Liver (tissue), 9 donors: ENCODE results near the gene CDC42BPG. TPM values are rescaled to one million over a fixed set of nuclear protein-coding genes. Genes with fewer than 3 reads are reported as not detected.

Experiments used
- DNase-seq: peaks from one replicate; pipeline ENCODE4 v3.0.0-alpha.2; 2017; ENCODE audit warnings: low spot score
- H3K27ac ChIP-seq, 2 donors: one replicate each; pipeline ENCODE4 v1.7.0; 2013; ENCODE audit warnings: inconsistent platforms in 2 of 2, low read length in 2 of 2, control low read depth in 1 of 2, low read depth in 1 of 2, mild to moderate bottlenecking in 1 of 2
- H3K27me3 ChIP-seq, 4 donors: one replicate each; pipeline versions ENCODE4 v1.6.1 to v1.7.0; 2013; ENCODE audit warnings: low read length in 3 of 4, inconsistent platforms in 1 of 4, mild to moderate bottlenecking in 1 of 4, moderate library complexity in 1 of 4; ENCODE audit not compliant: control insufficient read depth in 4 of 4, insufficient read depth in 4 of 4
- H3K36me3 ChIP-seq, 4 donors: one replicate each; pipeline versions ENCODE4 v1.6.1 to v1.7.0; 2013; ENCODE audit warnings: low read length in 3 of 4, mild to moderate bottlenecking in 3 of 4, low read depth in 1 of 4, moderate library complexity in 1 of 4; ENCODE audit not compliant: control insufficient read depth in 4 of 4, insufficient read depth in 3 of 4
- H3K4me1 ChIP-seq, 4 donors: one replicate each; pipeline versions ENCODE4 v1.6.1 to v1.7.0; 2013; ENCODE audit warnings: low read length in 3 of 4, mild to moderate bottlenecking in 3 of 4, moderate library complexity in 1 of 4; ENCODE audit not compliant: control insufficient read depth in 4 of 4, insufficient read depth in 4 of 4
- H3K4me3 ChIP-seq, 3 donors: one replicate each; pipeline versions ENCODE4 v1.6.1 to v1.7.0; 2013; ENCODE audit warnings: low read length in 3 of 3, control low read depth in 1 of 3, low read depth in 1 of 3, mild to moderate bottlenecking in 1 of 3
- H3K9ac ChIP-seq, 2 donors: one replicate each; pipeline ENCODE4 v1.7.0; 2013; ENCODE audit warnings: low read length in 2 of 2, mild to moderate bottlenecking in 2 of 2, moderate library complexity in 2 of 2, control low read depth in 1 of 2, low read depth in 1 of 2
- H3K9me3 ChIP-seq, 4 donors: one replicate each; pipeline versions ENCODE4 v1.6.1 to v1.7.0; 2013; ENCODE audit warnings: low read length in 3 of 4; ENCODE audit not compliant: control insufficient read depth in 4 of 4
- EGR1 ChIP-seq, 2 donors: IDR thresholded peaks; 2 replicates each; pipeline ENCODE4 v1.6.1; 2016 to 2018; ENCODE audit warnings: antibody characterized with exemption in 2 of 2, low read depth in 2 of 2
- FOXA1 ChIP-seq: IDR thresholded peaks from 2 replicates; pipeline ENCODE4 v1.6.1; 2016; ENCODE audit warnings: antibody characterized with exemption
- FOXA2 ChIP-seq: IDR thresholded peaks from 2 replicates; pipeline ENCODE4 v1.6.1; 2016; ENCODE audit warnings: antibody characterized with exemption
- GABPA ChIP-seq, 2 donors: IDR thresholded peaks in 1 of 2; conservative IDR thresholded peaks in 1 of 2; 2 replicates each; pipeline ENCODE4 v1.6.1; 2016; ENCODE audit warnings: antibody characterized with exemption in 2 of 2, mild to moderate bottlenecking in 1 of 2, moderate library complexity in 1 of 2
- HNF4A ChIP-seq, 2 donors: conservative IDR thresholded peaks; 2 replicates each; pipeline ENCODE4 v1.6.1; 2016; ENCODE audit warnings: antibody characterized with exemption in 2 of 2, mild to moderate bottlenecking in 2 of 2
- HNF4G ChIP-seq: IDR thresholded peaks from 2 replicates; pipeline ENCODE4 v1.6.1; 2016; ENCODE audit warnings: antibody characterized with exemption
- JUND ChIP-seq, 2 donors: IDR thresholded peaks; 2 replicates each; pipeline ENCODE4 v1.6.1; 2016; ENCODE audit warnings: antibody characterized with exemption in 2 of 2
- NR2F2 ChIP-seq: IDR thresholded peaks from 2 replicates; pipeline ENCODE4 v1.6.1; 2016; ENCODE audit warnings: antibody characterized with exemption
- SP1 ChIP-seq: IDR thresholded peaks from 2 replicates; pipeline ENCODE4 v1.6.1; 2018; ENCODE audit warnings: antibody characterized with exemption, mild to moderate bottlenecking
- TAF1 ChIP-seq: conservative IDR thresholded peaks from 2 replicates; pipeline ENCODE4 v1.6.1; 2016; ENCODE audit warnings: antibody characterized with exemption, mild to moderate bottlenecking
- YY1 ChIP-seq: IDR thresholded peaks from 2 replicates; pipeline ENCODE4 v1.6.1; 2016; ENCODE audit warnings: antibody characterized with exemption, mild to moderate bottlenecking
- WGBS: extraction: QIAGEN DNeasy Blood & Tissue Kit; methylation state at CpG from one replicate; pipeline ENCODE4 v1.1.7; 2013; 5-methylcytosine and 5-hydroxymethylcytosine counted together
- polyA plus RNA-seq, 2 donors: library from polyadenylated mRNA; stranded (reverse) in 1 of 2; unstranded in 1 of 2; fragments of 200-250 nt in 1 of 2; fragments of >200 nt in 1 of 2; fragmentation: Nextera tagmentation in 1 of 2; extraction: Ambion mirVana in 1 of 2; gene quantifications; one replicate each; pipeline versions ENCODE4 v1.2.1 to v1.2.3, GENCODE V29; 2013 to 2015
- total RNA-seq, 2 donors: library from RNA; depleted of rRNA; stranded (reverse); fragments of >200 nt; gene quantifications; one replicate each; pipeline ENCODE4 v1.2.3, GENCODE V29; 2014
- TF ChIP-seq, protein P1 (sequence below): fragments of 150-350 bp; IDR thresholded peaks from 2 replicates; pipeline ENCODE4 v1.5.1; 2017; ENCODE audit warnings: improper control_type of control experiment, low read depth, low read length; ENCODE audit not compliant: missing input control
- TF ChIP-seq, protein P2 (sequence below): IDR thresholded peaks from 2 replicates; pipeline ENCODE4 v1.6.1; 2016; ENCODE audit warnings: antibody characterized with exemption
- TF ChIP-seq, protein P3 (sequence below): IDR thresholded peaks from 2 replicates; pipeline ENCODE4 v1.6.1; 2016; ENCODE audit warnings: antibody characterized with exemption
- TF ChIP-seq, protein P4 (sequence below): IDR thresholded peaks from 2 replicates; pipeline ENCODE4 v1.6.1; 2016; ENCODE audit warnings: antibody characterized with exemption, mild to moderate bottlenecking
- donor health status: healthy.
- donor health status: healthy.
- donor health status: healthy.
- donor health status: healthy.
- donor health status: healthy.

CDC42BPG gene
- total and polyA plus RNA-seq, 4 donors: 0.18 to 1.2 (median 0.58) TPM

DNA sequence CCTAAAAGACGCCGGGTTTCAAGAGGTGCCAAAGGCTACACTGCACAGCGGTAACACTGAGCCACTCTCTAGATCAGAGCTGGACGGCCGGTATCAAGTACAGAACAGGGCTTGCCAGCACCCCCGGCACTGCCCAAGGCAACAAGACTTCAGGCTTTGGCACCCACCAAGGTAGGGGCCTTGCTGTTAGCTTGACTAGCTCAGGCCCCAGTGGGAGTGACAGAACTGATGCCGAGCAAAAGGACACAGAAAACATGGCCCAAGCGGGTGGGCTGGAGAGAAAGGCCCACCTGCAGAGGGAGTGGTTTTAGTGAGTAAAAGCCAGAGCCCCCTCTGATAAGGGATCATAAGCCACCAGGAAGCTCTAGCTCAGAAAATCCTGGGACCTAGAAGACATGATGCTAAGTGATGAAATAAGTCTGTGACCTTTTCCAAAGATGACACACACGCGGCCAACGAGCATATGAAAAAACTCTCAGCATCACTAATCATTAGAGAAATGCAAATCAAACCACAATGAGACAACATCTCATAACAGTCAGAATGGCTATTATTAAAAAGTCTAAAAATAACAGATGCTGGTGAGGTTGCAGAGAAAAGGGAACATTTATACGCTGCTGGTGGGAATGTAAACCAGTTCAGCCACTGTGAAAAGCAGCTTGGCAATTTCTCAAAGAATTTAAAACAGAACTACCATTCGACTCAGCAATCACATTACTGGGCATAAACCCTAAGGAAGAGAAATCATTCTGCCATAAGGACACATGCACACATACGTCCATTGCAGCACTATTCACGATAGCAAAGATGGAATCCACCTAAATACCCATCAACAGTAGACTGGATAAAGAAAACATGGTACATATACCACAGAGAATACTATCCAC lies 21.1 kb upstream of the CDC42BPG start:
- no peaks in the 10 kb centered on the region for H3K36me3 ChIP-seq
- WGBS: 70% methylated on average over 15 of the region's 15 CpGs
- H3K9ac ChIP-seq: no peak overlapping the region
- no peaks in the 10 kb centered on the region for H3K9me3 ChIP-seq
- no peak overlapping the region for H3K4me3 ChIP-seq
- DNase-seq: no peak
- H3K27me3 ChIP-seq: no peaks in the 10 kb centered on the region
- H3K27ac ChIP-seq: peak overlapping the region; percentile 17 to 65
- H3K4me1 ChIP-seq: peaks cover 18 to 50% (median 46%) of the 10 kb centered on the region in 4 donors
- TF ChIP-seq, protein P1, sequence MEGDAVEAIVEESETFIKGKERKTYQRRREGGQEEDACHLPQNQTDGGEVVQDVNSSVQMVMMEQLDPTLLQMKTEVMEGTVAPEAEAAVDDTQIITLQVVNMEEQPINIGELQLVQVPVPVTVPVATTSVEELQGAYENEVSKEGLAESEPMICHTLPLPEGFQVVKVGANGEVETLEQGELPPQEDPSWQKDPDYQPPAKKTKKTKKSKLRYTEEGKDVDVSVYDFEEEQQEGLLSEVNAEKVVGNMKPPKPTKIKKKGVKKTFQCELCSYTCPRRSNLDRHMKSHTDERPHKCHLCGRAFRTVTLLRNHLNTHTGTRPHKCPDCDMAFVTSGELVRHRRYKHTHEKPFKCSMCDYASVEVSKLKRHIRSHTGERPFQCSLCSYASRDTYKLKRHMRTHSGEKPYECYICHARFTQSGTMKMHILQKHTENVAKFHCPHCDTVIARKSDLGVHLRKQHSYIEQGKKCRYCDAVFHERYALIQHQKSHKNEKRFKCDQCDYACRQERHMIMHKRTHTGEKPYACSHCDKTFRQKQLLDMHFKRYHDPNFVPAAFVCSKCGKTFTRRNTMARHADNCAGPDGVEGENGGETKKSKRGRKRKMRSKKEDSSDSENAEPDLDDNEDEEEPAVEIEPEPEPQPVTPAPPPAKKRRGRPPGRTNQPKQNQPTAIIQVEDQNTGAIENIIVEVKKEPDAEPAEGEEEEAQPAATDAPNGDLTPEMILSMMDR: no peak
- TF ChIP-seq GABPA (IDR thresholded peaks at IDR 0.05 in 1 of 2, conservative IDR thresholded peaks at IDR 0.05 in 1 of 2) (no peak), HNF4G (no peak), YY1 (no peak), TAF1 (no peak), FOXA2 (no peak), EGR1 (IDR thresholded peaks at IDR 0.05; ENCODE audit: low read depth in 2 of 2) (no peak), FOXA1 (no peak), HNF4A (conservative IDR thresholded peaks at IDR 0.05) (no peak), SP1 (no peak), JUND (IDR thresholded peaks at IDR 0.05) (no peak), NR2F2 (no peak)
- TF ChIP-seq, protein P2, sequence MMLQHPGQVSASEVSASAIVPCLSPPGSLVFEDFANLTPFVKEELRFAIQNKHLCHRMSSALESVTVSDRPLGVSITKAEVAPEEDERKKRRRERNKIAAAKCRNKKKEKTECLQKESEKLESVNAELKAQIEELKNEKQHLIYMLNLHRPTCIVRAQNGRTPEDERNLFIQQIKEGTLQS: no peak
- TF ChIP-seq, protein P3, sequence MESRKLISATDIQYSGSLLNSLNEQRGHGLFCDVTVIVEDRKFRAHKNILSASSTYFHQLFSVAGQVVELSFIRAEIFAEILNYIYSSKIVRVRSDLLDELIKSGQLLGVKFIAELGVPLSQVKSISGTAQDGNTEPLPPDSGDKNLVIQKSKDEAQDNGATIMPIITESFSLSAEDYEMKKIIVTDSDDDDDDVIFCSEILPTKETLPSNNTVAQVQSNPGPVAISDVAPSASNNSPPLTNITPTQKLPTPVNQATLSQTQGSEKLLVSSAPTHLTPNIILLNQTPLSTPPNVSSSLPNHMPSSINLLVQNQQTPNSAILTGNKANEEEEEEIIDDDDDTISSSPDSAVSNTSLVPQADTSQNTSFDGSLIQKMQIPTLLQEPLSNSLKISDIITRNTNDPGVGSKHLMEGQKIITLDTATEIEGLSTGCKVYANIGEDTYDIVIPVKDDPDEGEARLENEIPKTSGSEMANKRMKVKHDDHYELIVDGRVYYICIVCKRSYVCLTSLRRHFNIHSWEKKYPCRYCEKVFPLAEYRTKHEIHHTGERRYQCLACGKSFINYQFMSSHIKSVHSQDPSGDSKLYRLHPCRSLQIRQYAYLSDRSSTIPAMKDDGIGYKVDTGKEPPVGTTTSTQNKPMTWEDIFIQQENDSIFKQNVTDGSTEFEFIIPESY: no peak
- TF ChIP-seq, protein P4, sequence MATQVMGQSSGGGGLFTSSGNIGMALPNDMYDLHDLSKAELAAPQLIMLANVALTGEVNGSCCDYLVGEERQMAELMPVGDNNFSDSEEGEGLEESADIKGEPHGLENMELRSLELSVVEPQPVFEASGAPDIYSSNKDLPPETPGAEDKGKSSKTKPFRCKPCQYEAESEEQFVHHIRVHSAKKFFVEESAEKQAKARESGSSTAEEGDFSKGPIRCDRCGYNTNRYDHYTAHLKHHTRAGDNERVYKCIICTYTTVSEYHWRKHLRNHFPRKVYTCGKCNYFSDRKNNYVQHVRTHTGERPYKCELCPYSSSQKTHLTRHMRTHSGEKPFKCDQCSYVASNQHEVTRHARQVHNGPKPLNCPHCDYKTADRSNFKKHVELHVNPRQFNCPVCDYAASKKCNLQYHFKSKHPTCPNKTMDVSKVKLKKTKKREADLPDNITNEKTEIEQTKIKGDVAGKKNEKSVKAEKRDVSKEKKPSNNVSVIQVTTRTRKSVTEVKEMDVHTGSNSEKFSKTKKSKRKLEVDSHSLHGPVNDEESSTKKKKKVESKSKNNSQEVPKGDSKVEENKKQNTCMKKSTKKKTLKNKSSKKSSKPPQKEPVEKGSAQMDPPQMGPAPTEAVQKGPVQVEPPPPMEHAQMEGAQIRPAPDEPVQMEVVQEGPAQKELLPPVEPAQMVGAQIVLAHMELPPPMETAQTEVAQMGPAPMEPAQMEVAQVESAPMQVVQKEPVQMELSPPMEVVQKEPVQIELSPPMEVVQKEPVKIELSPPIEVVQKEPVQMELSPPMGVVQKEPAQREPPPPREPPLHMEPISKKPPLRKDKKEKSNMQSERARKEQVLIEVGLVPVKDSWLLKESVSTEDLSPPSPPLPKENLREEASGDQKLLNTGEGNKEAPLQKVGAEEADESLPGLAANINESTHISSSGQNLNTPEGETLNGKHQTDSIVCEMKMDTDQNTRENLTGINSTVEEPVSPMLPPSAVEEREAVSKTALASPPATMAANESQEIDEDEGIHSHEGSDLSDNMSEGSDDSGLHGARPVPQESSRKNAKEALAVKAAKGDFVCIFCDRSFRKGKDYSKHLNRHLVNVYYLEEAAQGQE: no peak
